HG03432 (cell line): ENCODE results near the gene HSD17B11.
A peak's percentile ranks its signal among the peaks of the same experiment; 100 is the strongest.
"Not testable (repeated sequence)": the region's sequence is repeated elsewhere in the genome, so short reads cannot be mapped to it uniquely, and the experiment has no call there.

ENCODE experiments used
- ATAC-seq: cut with Tn5 transposase; IDR thresholded peaks from one replicate; pipeline ENCODE4 v1.9.1; 2021; ENCODE audit warnings: mild to moderate bottlenecking, moderate library complexity; ENCODE audit not compliant: unreplicated experiment

The HSD17B11 gene, protein sequence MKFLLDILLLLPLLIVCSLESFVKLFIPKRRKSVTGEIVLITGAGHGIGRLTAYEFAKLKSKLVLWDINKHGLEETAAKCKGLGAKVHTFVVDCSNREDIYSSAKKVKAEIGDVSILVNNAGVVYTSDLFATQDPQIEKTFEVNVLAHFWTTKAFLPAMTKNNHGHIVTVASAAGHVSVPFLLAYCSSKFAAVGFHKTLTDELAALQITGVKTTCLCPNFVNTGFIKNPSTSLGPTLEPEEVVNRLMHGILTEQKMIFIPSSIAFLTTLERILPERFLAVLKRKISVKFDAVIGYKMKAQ

DNA sequence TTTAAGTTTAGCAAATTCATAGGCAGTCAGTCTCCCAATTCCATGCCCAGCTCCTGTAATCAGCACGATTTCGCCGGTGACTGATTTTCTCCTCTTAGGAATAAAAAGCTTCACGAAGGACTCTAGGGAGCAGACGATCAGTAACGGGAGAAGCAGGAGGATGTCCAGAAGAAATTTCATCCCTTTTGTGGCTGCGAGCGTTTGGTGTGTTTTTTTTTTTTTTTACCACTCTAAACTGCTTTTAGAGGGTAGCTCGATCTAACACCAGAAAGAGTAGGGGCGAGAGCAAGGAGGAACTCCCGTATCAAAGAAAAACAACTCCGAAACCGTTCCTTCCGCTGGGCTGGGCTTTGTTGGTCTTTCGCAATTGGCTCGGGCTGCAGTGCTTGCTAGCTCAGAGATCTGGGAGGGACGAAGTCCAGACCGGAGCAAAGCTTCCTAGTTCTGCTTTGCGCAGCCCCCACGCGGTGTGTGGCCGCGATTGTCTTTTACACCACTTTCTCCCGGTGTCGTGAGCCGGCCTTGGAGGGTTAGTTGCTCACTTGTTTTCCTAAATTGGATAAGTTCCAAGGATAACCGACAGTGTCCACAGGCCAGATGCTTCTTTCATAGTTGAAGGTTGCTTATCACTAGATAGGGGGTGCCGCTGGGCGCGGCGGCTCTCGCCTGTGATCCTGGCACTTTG is at the start of gene HSD17B11:
Gene HSD17B11 (minus strand): TSS at position 298 of the 685 bp plus-strand sequence. CDS start 118 bp downstream, at position 180.
- peak; percentile 99 for ATAC-seq

DNA sequence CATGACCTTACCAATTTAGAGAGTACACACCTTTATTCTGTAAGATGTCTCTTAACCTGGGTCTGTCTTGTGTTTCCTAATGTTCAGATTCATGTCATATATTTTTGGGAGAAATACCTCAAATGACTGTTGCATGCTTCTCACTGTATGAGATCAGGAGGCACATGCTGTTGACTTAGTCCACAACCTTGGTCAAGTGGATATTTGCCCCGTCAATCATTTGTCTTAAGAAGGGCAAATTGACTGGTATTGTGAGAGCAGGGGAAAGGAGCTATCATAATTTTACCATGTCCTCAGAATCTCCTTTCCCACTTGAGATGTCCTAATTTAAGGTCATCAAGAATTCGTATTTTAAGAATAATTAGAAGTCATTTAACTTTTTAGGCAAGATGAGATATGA is 42.4 kb upstream of the HSD17B11 start:
- ATAC-seq: no peak

DNA sequence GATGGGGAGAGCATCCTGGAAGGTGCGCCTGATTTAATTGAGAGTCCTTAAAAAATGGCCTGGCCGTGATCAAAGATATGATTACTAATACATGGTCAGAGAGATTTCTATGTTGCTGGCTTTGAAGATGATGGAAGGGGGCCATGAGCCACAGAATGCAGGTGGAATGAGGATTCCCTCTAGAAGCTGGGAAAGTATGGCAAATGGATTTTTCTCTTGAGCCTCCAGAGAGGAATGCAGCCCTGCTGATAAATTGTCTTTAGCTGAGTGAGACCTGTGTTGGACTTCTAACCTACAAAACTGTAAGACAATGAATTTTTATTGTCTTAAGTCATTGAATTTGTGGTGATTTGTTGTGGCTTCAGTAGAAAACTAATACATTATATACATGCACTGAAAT is 39.0 kb upstream of the HSD17B11 start:
- ATAC-seq: no peak

DNA sequence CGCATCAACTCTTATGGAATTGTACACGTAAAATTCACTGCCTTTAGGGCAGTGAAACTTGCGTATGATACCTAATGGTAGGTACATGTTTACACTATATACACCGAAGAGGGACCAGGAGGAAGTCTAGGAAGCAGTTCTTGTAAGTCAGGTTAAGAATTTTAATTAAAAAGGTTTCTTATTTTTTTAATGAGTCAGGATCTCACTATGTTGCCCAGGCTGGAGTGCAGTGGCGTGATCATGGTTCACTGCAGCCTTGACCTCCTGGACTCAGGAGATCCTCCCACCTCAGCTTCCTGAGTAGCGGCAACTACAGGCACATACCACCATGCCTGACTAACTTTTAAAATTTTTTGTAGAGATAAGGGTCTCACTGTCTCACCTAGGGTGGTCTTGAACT is 38.0 kb upstream of the HSD17B11 start:
- ATAC-seq: no peak

DNA sequence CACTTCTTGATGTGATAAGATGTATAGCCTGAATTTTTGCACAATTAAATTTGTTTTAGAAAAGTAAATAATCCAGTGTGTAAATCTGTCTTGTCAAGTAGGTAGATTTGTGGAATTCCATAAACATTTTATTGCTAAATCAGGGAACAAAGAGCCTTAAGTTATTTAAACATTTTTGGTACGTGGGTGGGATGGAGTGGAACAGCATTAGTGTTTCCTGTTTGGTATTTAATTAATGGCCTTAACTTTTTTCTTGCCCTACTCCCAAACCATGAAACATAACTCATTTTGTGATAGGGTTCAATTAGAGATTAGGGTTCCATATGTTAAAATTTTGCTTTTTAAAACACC is 36.5 kb upstream of the HSD17B11 start:
- no peak for ATAC-seq

DNA sequence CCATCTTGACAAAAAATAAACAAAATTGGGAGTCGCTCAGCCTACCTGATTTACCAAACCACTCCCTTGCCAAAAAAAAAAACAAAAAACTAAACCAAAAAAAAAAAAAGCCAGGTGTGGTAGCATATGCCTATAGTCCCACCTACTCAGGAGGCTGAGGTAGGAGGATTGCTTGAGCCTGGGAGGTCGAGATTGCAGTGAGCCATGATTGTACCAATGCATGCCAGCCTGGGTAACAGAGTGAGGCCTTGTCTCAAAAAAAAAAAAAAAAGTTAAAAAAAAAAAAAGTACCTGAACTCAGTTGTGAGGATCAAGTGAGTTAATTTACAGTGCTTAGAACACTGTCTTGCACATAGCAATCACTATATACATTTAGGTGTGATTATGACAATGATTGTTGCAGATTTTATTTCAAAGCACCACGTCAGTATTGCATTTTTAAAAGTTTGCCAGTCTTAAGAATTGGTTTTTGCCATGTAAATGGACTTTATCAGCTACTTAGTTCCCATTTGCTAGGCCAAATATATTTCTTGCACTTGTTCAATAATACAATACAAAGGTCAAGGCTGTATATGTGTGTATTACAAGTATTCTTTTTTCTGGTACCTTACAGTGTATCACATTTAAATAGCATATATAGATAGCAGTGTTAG is 36.0 kb upstream of the HSD17B11 start:
- ATAC-seq: no peak

DNA sequence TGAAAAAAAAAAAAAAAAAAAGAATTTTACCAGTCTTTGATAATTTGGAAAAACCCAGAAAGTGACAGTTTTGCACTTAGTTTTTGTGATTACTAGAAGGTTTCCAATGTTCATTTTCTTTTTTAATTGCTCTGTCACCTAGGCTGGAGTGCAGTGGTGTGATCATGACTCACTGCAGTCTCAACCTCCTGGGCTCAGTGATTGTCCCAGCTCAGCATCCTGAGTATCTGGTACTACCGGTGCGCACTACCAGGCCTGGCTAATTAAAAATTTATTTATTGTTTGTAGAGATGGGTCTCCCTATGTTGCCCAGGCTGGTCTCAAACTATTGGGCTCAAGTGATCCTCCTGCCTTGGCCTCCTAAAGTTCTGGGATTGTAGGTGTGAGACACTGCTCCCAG is 34.7 kb upstream of the HSD17B11 start:
- no peak for ATAC-seq

DNA sequence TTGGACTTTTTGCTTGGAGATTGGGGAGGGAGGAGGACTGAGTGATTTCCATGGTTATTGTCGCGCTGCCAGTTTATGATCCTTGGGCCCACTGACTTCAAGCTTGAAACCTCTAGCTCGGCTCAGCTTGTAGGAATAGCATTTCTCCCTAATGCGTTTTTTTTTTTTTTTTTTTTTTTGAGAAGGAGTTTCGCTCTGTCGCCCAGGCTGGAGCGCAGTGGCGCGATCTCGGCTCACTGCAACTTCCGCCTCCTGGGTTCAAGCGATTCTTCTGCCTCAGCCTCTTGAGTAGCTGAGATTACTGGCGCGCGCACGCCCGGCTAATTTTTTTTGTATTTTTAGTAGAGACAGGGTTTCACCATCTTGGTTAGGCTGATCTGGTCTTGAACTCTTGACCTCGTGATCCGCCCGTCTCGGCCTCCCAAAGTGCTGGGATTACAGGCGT is 33.1 kb upstream of the HSD17B11 start:
- not testable (repeated sequence) for ATAC-seq

DNA sequence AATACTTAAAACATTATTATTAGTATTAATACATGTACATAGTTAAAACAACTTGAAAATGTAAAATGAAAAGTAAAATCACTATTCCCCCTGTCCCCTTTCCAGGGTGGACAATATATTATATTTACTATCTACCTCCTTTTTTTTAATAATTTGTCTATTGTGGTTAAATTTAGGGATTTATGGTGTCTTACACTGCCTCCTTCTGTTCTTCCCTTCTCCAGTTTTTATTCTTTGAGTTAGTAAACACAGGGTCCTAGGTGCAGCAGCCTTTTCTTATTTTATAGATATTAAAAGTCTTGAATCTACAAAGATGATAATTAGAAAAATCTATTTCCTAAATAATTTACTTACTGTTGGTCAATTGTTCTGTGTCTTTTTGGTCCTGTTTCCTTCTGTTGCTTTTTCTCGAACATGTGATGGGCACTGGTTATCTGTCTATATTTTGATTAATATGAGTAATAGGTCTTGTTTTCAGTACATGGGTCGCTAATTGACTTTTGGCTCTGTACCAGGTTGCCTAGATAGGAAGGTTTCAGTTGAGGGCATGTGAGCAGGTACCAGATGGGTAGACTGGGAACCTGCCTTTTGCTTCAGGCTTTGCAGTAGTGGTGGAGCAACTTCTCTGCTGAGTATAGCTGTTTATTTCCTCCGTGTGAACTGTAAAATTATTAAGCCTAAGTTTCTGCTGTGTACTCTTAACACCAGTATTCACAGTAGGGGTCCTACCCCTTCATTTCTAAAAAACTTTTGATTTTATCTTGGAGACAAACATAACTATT is 32.5 kb upstream of the HSD17B11 start:
- ATAC-seq: no peak

DNA sequence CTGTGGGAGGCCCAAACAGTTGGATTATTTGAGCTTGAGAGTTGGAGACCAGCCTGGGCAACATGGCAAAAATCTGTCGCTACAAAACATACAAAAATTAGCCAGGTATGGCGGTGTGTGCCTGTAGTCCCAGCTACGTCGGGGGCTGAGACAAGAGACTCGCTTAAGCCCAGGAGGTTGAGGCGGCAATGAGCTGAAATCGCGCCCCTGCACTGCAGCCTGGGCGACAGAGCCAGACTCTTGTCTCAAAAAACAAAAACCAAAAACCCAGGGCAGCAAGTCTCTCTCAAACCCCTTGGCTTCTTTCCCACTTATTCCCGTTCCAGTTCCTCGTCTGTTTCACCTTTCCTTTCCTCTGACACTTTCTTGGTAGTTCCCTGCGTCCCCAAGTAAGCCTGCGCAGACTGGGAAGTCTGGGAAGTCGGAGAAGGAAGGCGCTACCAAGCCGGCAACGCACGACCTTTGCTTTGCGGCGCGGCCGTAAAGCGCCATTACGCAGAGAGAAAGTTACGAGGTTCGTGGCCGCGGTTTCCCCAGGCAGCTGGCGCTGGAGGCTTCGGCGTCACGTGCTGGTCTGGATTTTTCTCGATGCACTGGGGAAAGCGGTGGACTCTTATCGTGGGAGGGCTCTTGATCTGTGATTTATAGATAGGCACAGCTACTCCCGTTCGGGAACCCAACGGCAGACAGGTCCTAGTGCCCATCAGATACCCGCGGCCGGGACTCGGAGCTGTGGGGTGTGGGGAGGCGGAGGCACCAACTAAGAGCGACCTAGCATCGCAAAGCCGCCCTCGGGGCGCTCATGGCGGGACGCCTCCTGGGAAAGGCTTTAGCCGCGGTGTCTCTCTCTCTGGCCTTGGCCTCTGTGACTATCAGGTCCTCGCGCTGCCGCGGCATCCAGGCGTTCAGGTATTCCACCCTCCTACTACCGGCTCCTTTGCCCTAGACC is 31.4 kb upstream of the HSD17B11 start, which contains the start of gene NUDT9:
Gene NUDT9 (plus strand): TSS at position 470 of the 949 bp plus-strand sequence. CDS start 333 bp downstream, at position 803.
- peak; percentile 90 for ATAC-seq

DNA sequence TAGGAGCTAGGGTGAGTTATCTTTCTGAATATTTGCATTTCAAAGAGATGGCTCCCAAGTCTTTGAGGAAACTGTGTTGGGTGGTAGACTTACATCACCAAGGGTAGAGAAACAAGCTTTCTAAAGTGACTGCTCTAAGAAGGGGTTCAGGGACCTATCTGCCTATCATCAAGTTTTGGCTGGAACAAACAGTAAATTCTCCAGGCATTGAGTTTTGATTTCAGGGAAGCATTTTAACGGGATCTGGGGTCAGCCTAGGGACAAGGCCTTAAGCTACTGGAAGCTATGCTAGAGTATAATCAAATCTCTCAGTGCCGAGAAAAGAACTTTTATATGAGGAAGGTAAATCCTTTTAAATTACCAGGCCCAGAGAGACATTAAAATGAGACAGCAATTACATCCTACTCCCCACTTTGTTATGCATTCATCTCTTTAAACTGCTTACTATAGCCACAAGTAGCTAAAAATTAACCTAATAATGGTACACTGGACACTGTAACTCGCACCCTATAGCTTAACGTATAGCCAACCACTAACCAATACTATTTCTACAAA is 29.4 kb upstream of the HSD17B11 start:
- no peak for ATAC-seq

DNA sequence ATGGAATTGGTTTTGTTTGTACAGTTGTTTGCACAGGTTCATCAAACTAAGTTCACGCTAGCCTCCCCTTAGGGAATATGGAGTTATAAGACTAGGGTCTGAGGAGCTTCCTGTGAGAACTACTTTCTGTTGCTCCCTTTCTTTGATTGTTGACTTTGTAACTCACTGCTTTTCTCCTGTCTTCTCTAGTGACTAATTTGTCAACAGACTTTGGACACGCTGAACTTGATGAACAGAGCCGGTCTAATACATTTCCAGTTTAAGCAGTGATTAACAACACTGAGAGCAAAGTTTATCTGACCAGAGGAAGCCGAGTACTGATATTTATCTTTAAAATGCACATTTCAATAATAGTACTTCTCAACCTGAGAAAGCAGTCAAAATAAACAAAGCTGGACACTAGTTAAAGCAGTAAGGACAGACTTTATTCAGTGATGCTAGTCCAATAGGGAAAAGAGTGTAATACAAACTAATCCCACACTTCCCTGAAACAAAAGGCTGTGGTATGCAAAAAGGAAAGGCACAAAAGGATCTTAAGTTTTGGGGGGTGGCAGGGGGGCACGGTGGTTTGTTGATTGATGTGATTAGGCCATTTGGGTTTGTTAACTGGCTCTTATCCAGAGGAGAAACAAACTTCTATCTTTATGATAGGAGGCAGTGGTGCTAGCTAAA is 28.7 kb upstream of the HSD17B11 start:
- no peak for ATAC-seq

DNA sequence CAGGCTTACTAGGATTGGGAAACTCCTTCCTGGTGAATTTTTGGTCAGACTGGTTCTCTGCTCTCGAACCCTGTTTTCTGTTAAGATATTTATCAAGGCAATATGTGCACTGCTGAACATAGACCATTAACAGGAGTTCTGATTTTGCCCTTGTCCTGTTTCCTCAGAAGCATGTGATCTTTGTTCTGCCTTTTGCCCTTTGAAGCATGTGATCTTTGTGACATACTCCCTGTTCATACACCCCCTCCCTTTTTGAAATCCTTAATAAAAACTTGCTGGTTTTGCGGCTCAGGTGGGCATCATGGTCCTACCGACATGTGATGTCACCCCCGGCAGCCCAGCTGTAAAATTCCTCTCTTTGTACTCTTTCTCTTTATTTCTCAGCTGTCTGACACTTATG is 27.4 kb upstream of the HSD17B11 start:
- not testable (repeated sequence) for ATAC-seq

DNA sequence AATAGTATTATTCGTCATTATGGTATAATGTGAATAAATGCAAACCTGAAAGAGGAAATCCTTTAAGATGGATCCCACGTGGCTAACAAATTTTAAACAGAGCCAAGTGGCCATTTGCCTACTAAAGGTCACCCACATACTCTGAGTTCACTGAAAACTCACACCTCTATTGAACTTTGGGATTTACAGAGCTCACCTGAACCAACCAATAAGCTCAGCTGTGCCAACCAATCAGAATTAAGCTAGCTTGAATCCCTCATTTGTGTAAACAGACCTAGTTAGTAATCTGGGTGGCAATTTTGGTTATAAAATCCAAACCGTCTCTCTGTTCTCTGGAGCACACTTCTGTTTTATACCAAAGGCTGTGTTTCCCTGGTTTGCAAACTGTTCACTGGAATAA is 26.0 kb upstream of the HSD17B11 start:
- no peak for ATAC-seq

DNA sequence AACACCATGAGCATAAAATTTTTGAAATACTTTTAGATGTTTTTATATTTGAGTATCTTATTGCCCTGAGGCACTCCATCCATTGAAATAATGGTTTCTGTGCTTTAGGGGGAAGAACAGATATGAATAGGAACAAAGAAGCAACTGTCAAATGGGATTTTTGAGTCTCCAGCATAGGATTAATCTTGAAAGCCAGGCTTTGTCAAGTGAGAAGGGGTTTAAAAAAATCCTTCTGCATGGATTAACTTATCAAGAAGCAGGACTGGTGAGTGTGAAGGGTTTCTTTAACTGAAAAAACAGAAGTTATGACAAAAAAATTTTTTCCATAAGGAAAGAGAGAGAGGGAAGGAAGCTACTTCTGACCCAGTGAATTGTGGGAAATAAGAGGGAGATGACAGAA is 23.8 kb upstream of the HSD17B11 start:
- ATAC-seq: no peak

DNA sequence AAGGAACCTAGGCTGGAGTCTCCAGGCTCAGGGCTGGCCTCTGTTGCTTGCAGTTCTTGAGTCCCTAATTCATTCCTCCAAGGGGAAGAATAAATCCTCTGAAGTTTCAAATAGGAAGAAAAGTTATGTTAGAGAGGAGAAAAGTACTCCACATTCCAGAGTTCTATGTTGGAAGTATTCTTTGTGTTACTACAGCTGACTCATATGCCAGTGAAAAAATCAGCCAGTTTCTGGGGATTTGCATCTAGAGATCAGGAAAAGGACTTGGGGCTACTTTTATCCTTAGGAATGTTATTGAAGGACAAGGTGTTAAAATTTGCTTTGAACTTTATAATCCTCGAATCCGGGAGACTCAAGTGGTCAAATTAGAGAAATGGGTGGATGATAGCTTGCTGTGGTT is 19.7 kb upstream of the HSD17B11 start:
- no peak for ATAC-seq

DNA sequence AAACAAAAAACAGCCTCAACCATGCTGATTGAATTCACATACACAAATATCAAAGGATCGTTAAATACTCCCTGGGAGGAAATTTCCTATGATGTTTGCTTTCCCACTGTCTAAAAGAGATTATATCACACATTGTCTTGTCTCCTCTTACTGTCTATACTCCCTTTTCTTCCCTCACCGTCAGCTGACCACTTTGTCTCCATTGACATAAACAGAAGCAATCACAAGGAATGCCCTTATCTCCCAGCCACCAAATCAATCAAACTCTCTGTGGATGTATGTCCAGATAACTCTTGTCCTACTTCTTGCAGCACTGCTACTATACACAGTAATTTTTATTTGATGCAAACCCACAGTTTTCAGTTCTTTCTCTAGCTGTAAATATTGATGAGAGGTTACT is 19.2 kb upstream of the HSD17B11 start:
- ATAC-seq: no peak

DNA sequence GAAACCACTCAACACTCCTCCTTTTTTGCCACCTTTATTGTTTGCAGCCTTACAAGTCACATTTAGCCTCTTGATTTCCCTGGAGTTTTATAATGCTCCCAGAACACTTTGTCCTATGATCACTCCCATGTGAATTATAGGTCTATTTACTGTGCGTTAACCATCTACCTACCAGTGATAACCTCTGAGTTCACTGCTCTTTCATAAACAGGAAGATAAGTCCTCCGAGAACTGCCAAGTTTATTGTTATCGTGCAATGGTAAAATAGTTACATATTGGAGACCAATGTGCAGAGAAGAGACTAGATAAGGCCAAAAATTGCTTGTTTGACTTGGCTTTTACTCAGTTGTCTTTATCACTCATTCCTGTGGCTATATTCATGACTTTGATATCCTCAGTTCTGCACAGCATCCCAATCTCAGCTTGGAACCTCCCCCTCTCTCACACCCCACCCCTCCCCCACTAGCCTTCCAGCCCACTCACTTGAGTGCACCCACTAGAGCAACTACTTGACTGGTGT is 18.5 kb upstream of the HSD17B11 start:
- ATAC-seq: no peak

DNA sequence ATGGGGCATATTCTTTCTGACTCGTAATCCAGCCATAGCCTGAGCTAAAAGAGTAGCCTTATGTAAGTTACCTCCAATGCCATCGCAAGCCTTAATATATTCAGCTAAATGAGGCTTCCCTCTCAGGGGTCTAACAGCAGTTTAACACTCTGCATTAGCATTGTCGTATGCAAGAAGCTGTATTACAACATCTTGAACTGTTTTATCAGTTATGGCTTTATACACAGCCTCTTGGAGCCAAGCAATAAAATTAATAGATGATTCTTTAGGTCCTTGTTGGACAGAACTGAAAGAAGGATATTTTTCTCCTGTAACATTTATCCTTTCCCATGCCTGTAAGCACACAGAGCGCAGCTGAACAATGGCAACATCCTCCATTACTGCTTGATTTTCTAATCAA is 15.9 kb upstream of the HSD17B11 start:
- ATAC-seq: not testable (repeated sequence)
